Stimulated activated naive B cell treated with anti-CD40 and anti-IgM and Interleukin-4, amounts not matched to agents 10 μg/mL and 1 μg/mL and 100 μg/mL, for 72 hours (primary cell): ENCODE measurements around the gene COBLL1.
"Not testable (repeated sequence)": the region's sequence is repeated elsewhere in the genome, so short reads cannot be mapped to it uniquely, and the experiment has no call there.

Experiments used
- ATAC-seq, 2 donors: fragments of 150-1000 bp; cut with Tn5 transposase; replicated peaks; 2 replicates each; pipeline ENCODE4 v1.10.0; 2021; ENCODE audit warnings: moderate library complexity in 1 of 2
- DNase-seq: peaks from one replicate; pipeline ENCODE4 v3.0.0; 2021
- H3K27ac Mint-ChIP-seq: one replicate; pipeline ENCODE4 v1.8.0; 2022; ENCODE audit warnings: mild to moderate bottlenecking, mixed read lengths
- H3K27me3 Mint-ChIP-seq, 2 donors: one replicate each; pipeline ENCODE4 v1.8.0; 2022; ENCODE audit warnings: mixed read lengths in 2 of 2
- H3K36me3 Mint-ChIP-seq, 2 donors: one replicate each; pipeline ENCODE4 v1.8.0; 2022; ENCODE audit warnings: mixed read lengths in 2 of 2, mild to moderate bottlenecking in 1 of 2
- H3K4me1 Mint-ChIP-seq, 2 donors: one replicate each; pipeline ENCODE4 v1.8.0; 2022; ENCODE audit warnings: mixed read lengths in 2 of 2, mild to moderate bottlenecking in 1 of 2
- H3K4me3 Mint-ChIP-seq, 2 donors: one replicate each; pipeline ENCODE4 v1.8.0; 2022; ENCODE audit warnings: mild to moderate bottlenecking in 2 of 2, mixed read lengths in 2 of 2, moderate library complexity in 1 of 2
- H3K9me3 Mint-ChIP-seq, 2 donors: one replicate each; pipeline ENCODE4 v1.8.0; 2022; ENCODE audit warnings: mixed read lengths in 2 of 2, mild to moderate bottlenecking in 1 of 2

The COBLL1 gene

DNA sequence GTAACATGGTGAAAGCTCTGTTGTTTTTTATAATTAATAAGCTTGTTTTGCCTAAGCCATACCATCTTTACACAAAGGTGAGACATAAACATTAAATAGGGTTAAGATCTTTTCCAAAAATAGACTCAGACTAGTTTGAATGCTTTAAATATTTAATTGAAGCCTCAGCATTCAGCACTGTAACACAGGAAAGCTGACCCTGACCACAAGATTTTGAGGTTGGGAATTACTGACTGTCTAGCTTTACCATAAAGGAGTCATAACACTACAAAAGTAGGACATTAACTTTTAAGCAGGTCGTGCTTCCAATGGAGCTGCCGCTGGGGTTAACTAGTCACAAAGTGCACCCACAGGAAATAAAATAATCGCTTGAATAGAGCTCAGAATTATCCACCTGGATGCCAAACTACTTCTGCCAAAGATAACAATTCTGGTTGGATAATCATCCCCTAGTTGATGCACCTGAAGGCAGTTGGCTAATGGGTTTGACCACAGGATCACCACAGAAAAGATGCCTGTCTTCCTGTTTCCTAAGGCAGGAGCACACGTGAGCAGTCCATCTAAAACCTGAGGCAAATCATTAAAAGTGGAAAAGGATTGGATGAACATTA is 106.2 kb downstream of the COBLL1 start:
- H3K4me1 Mint-ChIP-seq = peaks cover 26 to 51% of the 10 kb centered on the region in 2 donors
- H3K9me3 Mint-ChIP-seq = no peaks in the 10 kb centered on the region
- ATAC-seq (no peak), DNase-seq (no peak)
- no peaks in the 10 kb centered on the region for H3K27me3 Mint-ChIP-seq
- no peak overlapping the region for H3K27ac Mint-ChIP-seq
- H3K36me3 Mint-ChIP-seq = peaks cover 10 to 12% of the 10 kb centered on the region in 2 donors
- no peak overlapping the region for H3K4me3 Mint-ChIP-seq

DNA sequence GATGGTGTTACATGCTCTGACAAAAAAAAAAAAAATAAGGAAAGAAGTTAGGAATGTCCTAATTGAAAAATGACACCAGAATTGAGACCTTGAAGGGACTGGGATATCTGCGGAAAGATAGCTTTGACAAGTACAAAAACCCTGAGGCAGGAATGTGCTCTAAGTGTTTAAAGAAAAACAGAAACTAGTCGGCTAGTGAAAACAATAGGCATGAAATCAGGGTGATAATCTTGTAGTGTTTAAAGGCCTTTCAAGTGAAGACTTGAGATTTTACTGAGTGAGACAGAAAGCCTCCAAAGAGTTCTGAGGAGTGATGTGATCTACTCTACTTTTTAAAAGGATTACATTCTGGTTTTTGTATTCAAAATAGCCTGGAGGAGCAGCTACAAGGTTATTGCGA is 107.4 kb downstream of the COBLL1 start:
- no peaks in the 10 kb centered on the region for H3K9me3 Mint-ChIP-seq
- no peak overlapping the region for H3K4me3 Mint-ChIP-seq
- H3K27me3 Mint-ChIP-seq = no peaks in the 10 kb centered on the region
- no peak overlapping the region for H3K27ac Mint-ChIP-seq
- peaks cover 10 to 11% of the 10 kb centered on the region in 2 donors for H3K36me3 Mint-ChIP-seq
- ATAC-seq (no peak), DNase-seq (no peak)
- peaks cover 21 to 39% of the 10 kb centered on the region in 2 donors for H3K4me1 Mint-ChIP-seq

DNA sequence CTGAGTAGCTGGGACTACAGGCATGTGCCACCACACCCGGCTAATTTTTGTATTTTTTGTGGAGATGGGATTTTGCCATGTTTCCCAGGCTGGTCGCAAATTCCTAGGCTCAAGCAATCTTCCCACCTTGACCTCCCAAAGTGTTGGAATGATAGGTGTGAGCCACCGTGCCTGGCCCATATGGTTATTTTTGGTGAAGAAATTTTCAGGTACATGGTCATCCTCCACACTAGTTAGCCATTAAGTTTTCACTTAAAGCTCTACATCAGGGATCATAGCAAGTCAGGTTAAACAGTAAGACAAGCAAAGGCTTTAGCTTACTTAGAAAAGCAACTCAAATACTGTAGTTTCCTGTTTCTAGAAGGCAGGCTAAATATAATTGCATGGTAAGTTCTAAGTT is 116.1 kb downstream of the COBLL1 start:
- no peak for ATAC-seq
- no peaks in the 10 kb centered on the region for H3K27me3 Mint-ChIP-seq
- no peaks in the 10 kb centered on the region for H3K9me3 Mint-ChIP-seq
- DNase-seq = no peak
- H3K36me3 Mint-ChIP-seq = peaks cover 3 to 18% of the 10 kb centered on the region in 2 donors
- peaks cover 7 to 18% of the 10 kb centered on the region in 2 donors for H3K4me1 Mint-ChIP-seq
- no peak overlapping the region for H3K4me3 Mint-ChIP-seq
- H3K27ac Mint-ChIP-seq = no peak overlapping the region

DNA sequence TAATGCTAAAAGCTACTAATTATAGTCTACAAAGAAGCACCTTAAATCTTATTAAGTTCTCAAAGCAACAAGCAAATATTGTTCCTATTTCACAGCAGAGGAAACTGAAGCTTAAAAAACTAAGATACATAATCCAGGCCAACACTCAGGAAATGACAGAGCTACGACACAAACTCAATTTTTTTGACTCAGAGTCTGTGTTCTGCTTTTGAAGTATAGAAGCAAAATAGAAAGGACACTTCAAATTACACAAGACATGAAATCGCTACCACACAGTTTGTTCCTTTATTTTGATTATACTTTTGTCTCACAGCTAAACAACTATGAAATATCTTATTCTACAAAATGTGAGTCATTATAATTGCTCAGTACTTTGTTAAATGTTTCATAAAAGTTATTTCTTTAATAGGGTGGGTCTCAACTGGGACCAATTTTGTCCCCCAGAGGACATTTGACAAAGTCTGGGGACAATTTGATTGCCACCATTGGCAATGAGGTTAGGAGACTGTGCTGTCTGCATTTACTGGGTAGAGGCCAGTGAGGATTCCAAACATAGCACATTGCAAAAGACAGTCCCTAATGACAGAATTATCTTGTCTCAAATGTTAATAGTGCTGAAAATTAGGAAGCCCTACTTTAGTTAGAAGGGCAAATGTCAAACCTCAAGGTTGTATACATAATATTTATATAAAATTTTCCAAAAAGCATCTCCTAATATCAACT is 118.8 kb downstream of the COBLL1 start:
- DNase-seq (no peak), ATAC-seq (peak; percentile 43 to 44)
- Mint-ChIP-seq H3K9me3 (no peaks in the 10 kb centered on the region), H3K4me1 (peaks cover 10 to 18% of the 10 kb centered on the region in 2 donors), H3K27me3 (no peaks in the 10 kb centered on the region), H3K4me3 (no peak overlapping the region), H3K36me3 (peaks cover 8 to 33% of the 10 kb centered on the region in 2 donors), H3K27ac (no peak overlapping the region)

DNA sequence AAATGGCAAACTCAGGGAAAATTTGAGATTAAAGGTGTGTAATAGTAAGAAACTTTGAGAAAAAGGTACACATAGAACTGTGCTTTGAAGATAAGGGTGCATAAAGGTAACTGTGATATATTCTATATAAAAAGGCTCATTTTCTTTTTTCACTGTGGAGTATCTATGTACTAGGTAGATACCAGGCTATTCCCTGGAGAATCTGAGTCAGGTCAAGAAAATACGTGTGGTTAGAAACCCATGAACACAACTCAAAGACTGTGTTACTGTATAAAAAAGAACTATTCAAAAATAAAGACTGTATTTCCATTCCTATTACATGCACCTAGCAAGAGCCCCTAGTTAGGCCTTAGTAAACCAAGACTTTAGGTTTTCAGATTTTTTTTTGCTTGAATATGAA is 120.2 kb downstream of the COBLL1 start:
- Mint-ChIP-seq H3K36me3 (peaks cover 8 to 32% of the 10 kb centered on the region in 2 donors), H3K9me3 (no peaks in the 10 kb centered on the region), H3K27ac (no peak overlapping the region)

DNA sequence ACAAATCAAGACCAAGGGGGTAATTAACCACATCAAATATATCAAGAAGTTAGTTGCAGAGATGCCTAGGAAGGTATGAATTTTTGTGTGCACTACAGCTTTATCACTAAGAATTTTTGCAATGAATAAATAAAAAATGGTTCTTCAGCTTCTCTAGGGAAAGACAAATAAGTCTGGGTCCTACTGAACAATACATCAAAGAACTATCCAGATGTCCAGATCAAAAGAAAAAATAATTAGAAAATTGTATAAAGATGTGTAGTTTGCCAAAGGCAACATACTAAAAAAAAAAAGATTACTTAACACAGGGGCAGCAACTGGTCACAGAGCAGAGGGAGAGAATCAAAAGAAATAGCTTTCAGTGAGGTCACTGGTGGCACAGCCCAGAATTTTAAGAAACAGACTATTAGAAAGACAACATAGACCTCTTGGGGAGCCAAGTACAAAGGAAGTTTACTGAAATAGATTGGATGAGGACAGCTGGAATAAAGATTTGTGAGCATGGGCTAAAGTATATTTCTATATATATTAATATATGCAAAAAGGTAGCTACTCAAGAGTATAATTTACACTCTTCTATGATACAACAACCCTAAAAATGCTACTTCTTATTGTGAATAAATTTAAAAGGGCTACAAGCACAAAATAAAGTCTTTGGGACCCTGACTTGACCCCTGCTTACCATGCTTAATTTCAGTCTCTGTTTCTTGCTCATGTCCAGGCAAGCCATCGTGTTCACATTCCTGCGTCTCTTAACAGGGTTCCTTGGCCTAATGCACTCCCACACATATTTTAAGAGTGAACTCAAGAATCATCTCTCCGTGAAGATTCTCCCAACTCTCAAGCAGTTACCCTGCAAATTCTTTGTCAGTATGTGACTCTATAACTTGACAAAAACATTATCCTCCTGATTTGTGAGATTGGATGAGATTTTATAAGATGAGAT is 121.4 kb downstream of the COBLL1 start:
- Mint-ChIP-seq H3K9me3 (no peaks in the 10 kb centered on the region), H3K27me3 (no peaks in the 10 kb centered on the region), H3K4me1 (peaks cover 10 to 18% of the 10 kb centered on the region in 2 donors), H3K4me3 (no peak overlapping the region), H3K36me3 (peaks cover 8 to 36% of the 10 kb centered on the region in 2 donors), H3K27ac (no peak overlapping the region)
- DNase-seq = no peak
- ATAC-seq = no peak

More for the DNA sequence above, 120.2 kb downstream of the COBLL1 start:
- H3K27me3 Mint-ChIP-seq = no peaks in the 10 kb centered on the region
- DNase-seq = no peak
- ATAC-seq = peak in 1 of 2 donors; percentile 82
- no peak overlapping the region for H3K4me3 Mint-ChIP-seq
- peaks cover 10 to 18% of the 10 kb centered on the region in 2 donors for H3K4me1 Mint-ChIP-seq

DNA sequence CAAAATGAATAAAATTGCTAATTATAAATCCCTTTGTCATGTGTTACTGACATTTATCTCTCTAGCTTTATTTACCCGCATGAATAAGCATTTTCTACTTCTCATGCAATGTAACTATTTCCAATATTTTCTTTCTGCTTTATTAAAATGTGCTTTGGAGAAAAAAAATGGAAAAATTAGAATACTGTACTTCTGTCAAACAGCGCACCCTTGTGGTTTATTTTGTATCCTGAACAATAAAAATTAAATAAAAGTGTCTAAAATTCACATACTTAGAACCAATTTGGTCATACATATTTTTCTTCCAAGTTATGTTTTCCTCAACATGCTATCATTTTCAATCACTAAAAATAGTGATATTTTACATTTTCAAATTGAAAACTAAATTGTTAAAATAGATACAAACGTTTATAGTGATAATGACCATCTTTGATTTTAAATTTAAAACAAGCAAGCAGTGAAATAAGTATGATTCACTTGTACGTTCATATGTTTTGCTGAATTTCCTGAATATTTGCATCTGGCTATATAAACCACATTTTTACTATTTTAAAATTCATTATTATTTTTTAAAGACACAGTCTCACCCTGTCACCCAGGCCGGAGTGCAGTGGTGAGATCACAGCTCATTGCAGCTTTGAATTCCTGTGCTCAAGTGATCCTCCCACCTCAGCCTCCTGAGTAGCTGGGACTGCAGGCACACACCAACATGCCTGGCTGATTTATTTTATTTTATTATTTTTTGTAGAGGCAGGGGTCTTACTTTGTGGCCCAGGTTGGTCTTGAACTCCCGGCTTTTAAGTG is 124.4 kb downstream of the COBLL1 start:
- Mint-ChIP-seq H3K4me3 (no peak overlapping the region), H3K27me3 (no peaks in the 10 kb centered on the region), H3K4me1 (peaks cover 5 to 10% of the 10 kb centered on the region in 2 donors), H3K9me3 (no peaks in the 10 kb centered on the region), H3K36me3 (peaks cover 14 to 46% of the 10 kb centered on the region in 2 donors), H3K27ac (no peak overlapping the region)
- ATAC-seq (no peak), DNase-seq (no peak)

DNA sequence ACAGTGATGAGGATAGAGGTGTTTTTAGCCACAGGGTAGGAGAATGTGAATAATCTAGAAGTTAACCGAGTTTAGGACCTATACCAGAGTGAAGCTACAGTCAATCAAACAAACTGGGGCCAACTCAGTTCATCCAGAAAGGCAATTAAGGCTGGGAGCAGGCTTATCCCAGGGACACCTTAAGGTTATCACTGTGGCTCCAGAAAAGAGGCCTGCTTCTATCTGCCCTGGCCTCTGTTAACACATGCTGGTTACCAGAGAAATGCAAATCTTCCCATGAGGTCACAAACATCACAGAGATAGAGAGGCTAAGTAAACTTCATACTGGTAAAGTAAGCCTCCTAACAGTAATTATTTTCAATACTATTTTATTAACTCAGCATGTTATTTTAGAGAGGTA is 127.2 kb downstream of the COBLL1 start:
- ATAC-seq = no peak
- Mint-ChIP-seq H3K9me3 (no peaks in the 10 kb centered on the region), H3K27ac (no peak overlapping the region), H3K36me3 (peaks cover 7 to 25% of the 10 kb centered on the region in 2 donors), H3K4me1 (peaks cover 0 to under 1% of the 10 kb centered on the region in 2 donors), H3K4me3 (no peak overlapping the region), H3K27me3 (no peaks in the 10 kb centered on the region)
- DNase-seq = no peak

DNA sequence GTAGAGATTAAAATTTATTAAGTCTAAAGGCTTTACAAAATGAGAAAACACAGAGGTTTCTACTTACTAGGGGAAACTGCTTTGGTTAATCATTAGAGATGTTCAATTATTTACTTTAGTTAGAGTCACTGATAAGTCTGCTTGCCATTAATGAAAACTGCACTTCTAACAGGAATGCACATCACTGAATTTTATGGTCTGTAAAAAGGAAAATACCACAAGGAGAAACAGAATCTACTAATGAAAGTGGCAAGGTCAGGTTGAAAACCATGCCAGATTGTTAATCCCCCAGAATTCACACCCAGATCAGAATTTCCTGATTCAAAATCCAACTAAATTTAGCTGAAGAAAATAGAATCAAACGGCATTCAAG is 129.9 kb downstream of the COBLL1 start:
- no peak for ATAC-seq
- H3K4me3 Mint-ChIP-seq = no peak overlapping the region
- H3K36me3 Mint-ChIP-seq = peaks cover 6 to 24% of the 10 kb centered on the region in 2 donors
- H3K27ac Mint-ChIP-seq = no peak overlapping the region
- no peak for DNase-seq
- H3K9me3 Mint-ChIP-seq = no peaks in the 10 kb centered on the region
- H3K27me3 Mint-ChIP-seq = no peaks in the 10 kb centered on the region
- H3K4me1 Mint-ChIP-seq = no peaks in the 10 kb centered on the region

DNA sequence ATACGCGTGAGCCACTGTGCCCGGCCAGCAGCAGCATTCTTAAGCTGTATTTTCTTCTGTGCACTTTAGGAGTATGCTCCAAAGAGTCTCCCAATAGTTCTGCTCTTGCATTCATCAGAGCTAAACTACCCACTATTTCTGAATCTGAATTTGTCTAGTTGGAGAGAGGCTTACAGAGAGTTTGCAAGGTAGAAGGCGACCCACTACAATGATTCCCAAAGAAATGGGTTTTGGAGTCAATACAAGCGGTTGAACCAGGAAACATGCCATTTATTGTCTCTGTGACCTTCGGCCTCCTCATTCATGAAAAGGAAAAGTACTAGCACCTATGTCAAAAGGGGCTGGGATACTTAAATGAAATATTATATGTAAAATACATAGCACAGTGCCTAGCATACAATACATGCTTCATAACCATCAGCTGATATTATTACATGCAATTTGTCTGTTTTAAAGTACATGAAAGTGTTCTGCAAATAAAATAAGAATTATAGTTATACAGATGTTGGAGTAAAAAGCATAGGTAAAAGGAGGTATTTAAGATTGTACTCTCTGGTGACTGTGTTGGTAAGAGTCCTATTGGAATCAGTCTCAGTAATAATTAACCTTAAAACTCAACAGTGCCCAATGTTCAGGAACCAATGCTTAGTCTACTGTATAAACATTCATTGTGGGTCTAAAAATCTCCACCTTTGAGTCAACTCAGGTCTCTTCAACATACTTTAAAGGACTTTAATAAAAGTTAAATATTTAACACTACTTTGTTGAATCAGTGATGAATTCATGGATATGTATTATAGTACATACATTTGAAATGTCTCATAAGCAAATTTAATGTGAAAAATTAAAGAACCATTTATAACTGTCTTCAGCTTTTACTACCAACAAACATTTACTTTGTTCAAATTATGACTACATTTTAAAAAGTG is 130.5 kb downstream of the COBLL1 start:
- ATAC-seq = no peak
- Mint-ChIP-seq H3K27ac (no peak overlapping the region), H3K36me3 (peaks cover 6 to 30% of the 10 kb centered on the region in 2 donors), H3K4me3 (no peak overlapping the region), H3K9me3 (no peaks in the 10 kb centered on the region), H3K27me3 (no peaks in the 10 kb centered on the region), H3K4me1 (no peaks in the 10 kb centered on the region)
- DNase-seq = no peak

DNA sequence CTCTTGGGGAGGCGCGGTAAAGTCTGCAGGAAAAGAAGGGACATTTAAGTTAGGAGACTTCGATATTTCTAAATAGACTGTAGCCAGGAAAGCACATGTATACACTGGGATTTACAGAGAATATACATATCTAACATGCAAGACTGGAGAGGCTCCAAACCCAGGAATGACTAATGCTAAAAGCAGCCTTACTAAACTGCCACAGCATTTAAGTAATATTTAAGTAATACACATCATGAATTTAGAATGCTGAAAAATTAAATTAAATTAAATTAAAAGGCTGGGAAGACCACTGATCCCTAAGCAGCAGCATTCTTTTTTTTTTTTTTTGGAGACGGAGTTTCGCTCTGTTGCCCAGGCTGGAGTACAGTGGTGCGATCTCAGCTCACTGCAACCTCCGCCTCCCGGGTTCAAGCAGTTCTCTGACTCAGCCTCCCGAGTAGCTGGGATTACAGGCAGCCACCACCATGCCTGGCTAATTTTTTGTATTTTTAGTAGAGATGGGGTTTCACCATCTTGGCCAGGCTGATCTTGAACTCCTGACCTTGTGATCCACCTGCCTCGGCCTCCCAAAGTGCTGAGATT is 131.3 kb downstream of the COBLL1 start:
- DNase-seq, ATAC-seq, H3K4me1 Mint-ChIP-seq, H3K27ac Mint-ChIP-seq, H3K9me3 Mint-ChIP-seq, H3K27me3 Mint-ChIP-seq, H3K4me3 Mint-ChIP-seq: not testable (repeated sequence)
- H3K36me3 Mint-ChIP-seq = peaks cover 6 to 29% of the 10 kb centered on the region in 2 donors

DNA sequence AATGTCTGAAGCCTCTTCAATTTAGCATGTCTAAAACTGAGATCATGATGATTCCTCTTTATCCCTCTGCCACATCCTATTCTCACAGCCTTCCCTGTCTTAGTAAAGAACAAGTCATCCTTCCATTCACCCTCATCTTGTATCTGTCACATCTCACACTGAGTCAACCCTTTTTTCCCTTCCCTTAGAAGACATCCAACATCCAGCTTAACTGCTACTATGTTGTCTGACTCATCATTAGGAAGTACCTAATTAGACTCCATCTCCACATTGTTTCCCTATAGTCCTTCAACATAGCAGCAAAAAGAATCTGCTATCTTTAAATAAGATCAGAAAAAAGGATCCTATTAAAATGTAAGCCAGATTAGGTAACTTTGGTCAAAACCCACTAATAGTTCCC is 135.1 kb downstream of the COBLL1 start:
- H3K27me3 Mint-ChIP-seq = no peaks in the 10 kb centered on the region
- peaks cover 7 to 37% of the 10 kb centered on the region in 2 donors for H3K36me3 Mint-ChIP-seq
- no peak overlapping the region for H3K27ac Mint-ChIP-seq
- ATAC-seq = no peak
- H3K9me3 Mint-ChIP-seq = no peaks in the 10 kb centered on the region
- H3K4me1 Mint-ChIP-seq = no peaks in the 10 kb centered on the region
- no peak for DNase-seq
- no peak overlapping the region for H3K4me3 Mint-ChIP-seq
